H7 (cell line): Measurements from ENCODE around the gene SORL1. TPM values are rescaled to one million over a fixed set of nuclear protein-coding genes. Genes with fewer than 3 reads are reported as not detected.

Experiments
- total RNA-seq: library from RNA; depleted of rRNA; stranded (reverse); fragments of >200 nt; shearing (Covaris generic); gene quantifications from 2 replicates; pipeline ENCODE4 v1.2.3, GENCODE V29; 2014; rRNA removed

The SORL1 gene
- total RNA-seq, 1 experiment from 2014 or later: 13.3 TPM

Other genes starting within 250 kb of the SORL1 start
- gene SC5D, start 159.5 kb upstream of the SORL1 start, total RNA-seq: 108 and 151 TPM in 2 replicates